WTC11 (cell line): ENCODE results near the gene MYMX. TPM values are rescaled to one million over a fixed set of nuclear protein-coding genes. Genes with fewer than 3 reads are reported as not detected.

Source experiments
- ATAC-seq: fragments of 200-7000 bp; cut with Tn5 transposase; 2 replicates; pipeline ENCODE4 v1.10.0; 2021; ENCODE audit warnings: mild to moderate bottlenecking, moderate library complexity
- CTCF ChIA-PET: fragments of 300-600 bp; sonication (Branson Sonifier 250); formaldehyde crosslinking; loops from one replicate; lab custom pipeline; 2021; ENCODE audit warnings: antibody characterized with exemption; lab: Charles Lee
- POLR2A ChIA-PET: fragments of 350-600 bp; sonication (Branson Sonifier 250); formaldehyde crosslinking; loops from one replicate; lab custom pipeline; 2021; ENCODE audit warnings: antibody characterized with exemption; lab: Charles Lee
- DNase-seq: peaks from one replicate; pipeline ENCODE4 v3.0.0; 2021; ENCODE audit warnings: low spot score
- H3K27ac Mint-ChIP-seq: 2 replicates; pipeline ENCODE4 v1.8.0; 2021; ENCODE audit warnings: mixed read lengths
- H3K27me3 Mint-ChIP-seq: 2 replicates; pipeline ENCODE4 v1.8.0; 2021; ENCODE audit warnings: low read depth, mild to moderate bottlenecking, moderate library complexity, mixed read lengths
- H3K36me3 Mint-ChIP-seq: 2 replicates; pipeline ENCODE4 v1.8.0; 2021; ENCODE audit warnings: mixed read lengths
- H3K4me1 Mint-ChIP-seq: 2 replicates; pipeline ENCODE4 v1.8.0; 2022; ENCODE audit warnings: mixed read lengths
- H3K4me3 Mint-ChIP-seq: 2 replicates; pipeline ENCODE4 v1.8.0; 2021; ENCODE audit warnings: mild to moderate bottlenecking, moderate library complexity, mixed read lengths
- H3K9me3 Mint-ChIP-seq: 2 replicates; pipeline ENCODE4 v1.8.0; 2021; ENCODE audit warnings: mixed read lengths
- CREB1 ChIP-seq: sonication (generic); formaldehyde crosslinking; IDR thresholded peaks from 2 replicates; pipeline ENCODE4 v1.8.0; 2023; ENCODE audit warnings: mild to moderate bottlenecking, missing genetic modification reagents
- ETV6 ChIP-seq: sonication (generic); formaldehyde crosslinking; IDR thresholded peaks from 2 replicates; pipeline ENCODE4 v1.8.1; 2022; ENCODE audit warnings: mild to moderate bottlenecking, missing genetic modification reagents
- GRHL2 ChIP-seq: fragments of 250-450 bp; sonication (Bioruptor Pico); IDR thresholded peaks from 2 replicates; pipeline ENCODE4 v1.8.0; 2022; ENCODE audit warnings: mild to moderate bottlenecking, moderate library complexity; ENCODE audit not compliant: insufficient replicate concordance, severe bottlenecking
- JUN ChIP-seq: sonication (generic); formaldehyde crosslinking; IDR thresholded peaks from 2 replicates; pipeline ENCODE4 v1.8.0; 2023; ENCODE audit warnings: mild to moderate bottlenecking, missing genetic modification reagents
- MYBL2 ChIP-seq: sonication (generic); formaldehyde crosslinking; IDR thresholded peaks from 2 replicates; pipeline ENCODE4 v1.8.1; 2023; ENCODE audit warnings: mild to moderate bottlenecking, moderate library complexity, missing genetic modification reagents
- NFE2L1 ChIP-seq: sonication (generic); formaldehyde crosslinking; IDR thresholded peaks from 2 replicates; pipeline ENCODE4 v1.8.1; 2023; ENCODE audit warnings: missing genetic modification reagents
- NFYB ChIP-seq: sonication (generic); formaldehyde crosslinking; conservative IDR thresholded peaks from 2 replicates; pipeline ENCODE4 v1.8.0; 2022; ENCODE audit warnings: low read depth, missing genetic modification reagents
- NR1H2 ChIP-seq: sonication (generic); formaldehyde crosslinking; IDR thresholded peaks from 2 replicates; pipeline ENCODE4 v1.9.0; 2021; ENCODE audit warnings: mild to moderate bottlenecking, moderate library complexity, missing genetic modification reagents
- NR3C1 ChIP-seq: sonication (generic); formaldehyde crosslinking; conservative IDR thresholded peaks from 2 replicates; pipeline ENCODE4 v1.8.1; 2023; ENCODE audit warnings: low read depth, mild to moderate bottlenecking, missing genetic modification reagents
- SOX15 ChIP-seq: fragments of 250-450 bp; sonication (Bioruptor Pico); IDR thresholded peaks from 2 replicates; pipeline ENCODE4 v1.9.0; 2021; ENCODE audit warnings: mild to moderate bottlenecking
- SP1 ChIP-seq: sonication (generic); formaldehyde crosslinking; conservative IDR thresholded peaks from 2 replicates; pipeline ENCODE4 v1.8.1; 2022; ENCODE audit warnings: missing genetic modification reagents
- TEAD1 ChIP-seq: sonication (generic); formaldehyde crosslinking; IDR thresholded peaks from 2 replicates; pipeline ENCODE4 v1.8.0; 2022; ENCODE audit warnings: mild to moderate bottlenecking, missing genetic modification reagents
- ZNF219 ChIP-seq: sonication (generic); formaldehyde crosslinking; IDR thresholded peaks from 2 replicates; pipeline ENCODE4 v1.8.0; 2023; ENCODE audit warnings: missing genetic modification reagents, mild to moderate bottlenecking, borderline replicate concordance
- ZNF232 ChIP-seq: sonication (generic); formaldehyde crosslinking; IDR thresholded peaks from 2 replicates; pipeline ENCODE4 v1.8.0; 2022; ENCODE audit warnings: mild to moderate bottlenecking, missing genetic modification reagents
- ZNF317 ChIP-seq: sonication (generic); formaldehyde crosslinking; IDR thresholded peaks from 2 replicates; pipeline ENCODE4 v1.8.1; 2023; ENCODE audit warnings: low read depth, mild to moderate bottlenecking, moderate library complexity, missing genetic modification reagents, borderline replicate concordance
- ZNF396 ChIP-seq: fragments of 250-450 bp; sonication (Bioruptor Pico); IDR thresholded peaks from 2 replicates; pipeline ENCODE4 v1.8.0; 2021; ENCODE audit warnings: mild to moderate bottlenecking, moderate library complexity, borderline replicate concordance
- total RNA-seq: library from RNA; stranded (reverse); gene quantifications from 3 replicates; pipeline ENCODE4 v1.2.3, GENCODE V29; 2021
- TF ChIP-seq, protein P1 (sequence below): fragments of 250-450 bp; sonication (Bioruptor Pico); IDR thresholded peaks from 2 replicates; pipeline ENCODE4 v1.9.0; 2021; ENCODE audit warnings: mild to moderate bottlenecking
- TF ChIP-seq, protein P2 (sequence below): sonication (generic); formaldehyde crosslinking; IDR thresholded peaks from 2 replicates; pipeline ENCODE4 v1.8.0; 2023; ENCODE audit warnings: mild to moderate bottlenecking, missing genetic modification reagents
- TF ChIP-seq, protein P3 (sequence below): sonication (generic); formaldehyde crosslinking; IDR thresholded peaks from 2 replicates; pipeline ENCODE4 v1.8.0; 2022; ENCODE audit warnings: missing genetic modification reagents
- TF ChIP-seq, protein P4 (sequence below): sonication (generic); formaldehyde crosslinking; IDR thresholded peaks from 2 replicates; pipeline ENCODE4 v1.8.1; 2022; ENCODE audit warnings: missing genetic modification reagents, borderline replicate concordance
- TF ChIP-seq, protein P5 (sequence below): sonication (generic); formaldehyde crosslinking; IDR thresholded peaks from 2 replicates; pipeline ENCODE4 v1.8.1; 2023; ENCODE audit warnings: mild to moderate bottlenecking, missing genetic modification reagents
- TF ChIP-seq, protein P6 (sequence below): sonication (generic); formaldehyde crosslinking; IDR thresholded peaks from 2 replicates; pipeline ENCODE4 v1.8.0; 2022; ENCODE audit warnings: mild to moderate bottlenecking, missing genetic modification reagents
- TF ChIP-seq, protein P7 (sequence below): fragments of 250-450 bp; sonication (Bioruptor Pico); IDR thresholded peaks from 2 replicates; pipeline ENCODE4 v1.9.0; 2021; ENCODE audit warnings: moderate library complexity, mild to moderate bottlenecking, inconsistent platforms, borderline replicate concordance

Gene MYMX
- total RNA-seq, 1 experiment from 2014 or later, result 3.9 TPM

DNA sequence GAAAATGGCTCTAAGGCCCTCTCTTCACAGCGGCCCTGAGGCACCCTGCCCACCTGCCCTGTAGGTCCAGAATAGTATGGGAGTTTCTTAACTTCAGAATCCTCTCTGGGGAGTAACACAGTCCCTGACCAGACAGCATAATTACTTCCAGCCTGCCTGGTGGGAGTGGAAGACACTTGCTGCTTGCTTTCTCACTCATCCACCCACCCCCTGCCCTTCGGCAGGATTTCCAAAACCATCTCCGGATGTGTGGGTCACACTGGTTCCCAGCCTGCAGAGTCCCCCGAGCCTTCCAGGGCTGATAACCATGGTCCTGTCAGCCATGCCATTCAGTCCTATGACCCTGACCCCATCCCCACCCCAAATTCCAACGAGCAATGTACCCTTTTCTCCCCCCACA is 12.1 kb downstream of the MYMX start (continued):
- TF ChIP-seq, protein P1, sequence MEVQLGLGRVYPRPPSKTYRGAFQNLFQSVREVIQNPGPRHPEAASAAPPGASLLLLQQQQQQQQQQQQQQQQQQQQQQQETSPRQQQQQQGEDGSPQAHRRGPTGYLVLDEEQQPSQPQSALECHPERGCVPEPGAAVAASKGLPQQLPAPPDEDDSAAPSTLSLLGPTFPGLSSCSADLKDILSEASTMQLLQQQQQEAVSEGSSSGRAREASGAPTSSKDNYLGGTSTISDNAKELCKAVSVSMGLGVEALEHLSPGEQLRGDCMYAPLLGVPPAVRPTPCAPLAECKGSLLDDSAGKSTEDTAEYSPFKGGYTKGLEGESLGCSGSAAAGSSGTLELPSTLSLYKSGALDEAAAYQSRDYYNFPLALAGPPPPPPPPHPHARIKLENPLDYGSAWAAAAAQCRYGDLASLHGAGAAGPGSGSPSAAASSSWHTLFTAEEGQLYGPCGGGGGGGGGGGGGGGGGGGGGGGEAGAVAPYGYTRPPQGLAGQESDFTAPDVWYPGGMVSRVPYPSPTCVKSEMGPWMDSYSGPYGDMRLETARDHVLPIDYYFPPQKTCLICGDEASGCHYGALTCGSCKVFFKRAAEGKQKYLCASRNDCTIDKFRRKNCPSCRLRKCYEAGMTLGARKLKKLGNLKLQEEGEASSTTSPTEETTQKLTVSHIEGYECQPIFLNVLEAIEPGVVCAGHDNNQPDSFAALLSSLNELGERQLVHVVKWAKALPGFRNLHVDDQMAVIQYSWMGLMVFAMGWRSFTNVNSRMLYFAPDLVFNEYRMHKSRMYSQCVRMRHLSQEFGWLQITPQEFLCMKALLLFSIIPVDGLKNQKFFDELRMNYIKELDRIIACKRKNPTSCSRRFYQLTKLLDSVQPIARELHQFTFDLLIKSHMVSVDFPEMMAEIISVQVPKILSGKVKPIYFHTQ (CRISPR knock-in tag), result no peak
- TF ChIP-seq SP1 (CRISPR knock-in tag), result no peak
- no peak for TF ChIP-seq TEAD1
- no peak for TF ChIP-seq NR3C1
- TF ChIP-seq SOX15 (CRISPR knock-in tag), result no peak

DNA sequence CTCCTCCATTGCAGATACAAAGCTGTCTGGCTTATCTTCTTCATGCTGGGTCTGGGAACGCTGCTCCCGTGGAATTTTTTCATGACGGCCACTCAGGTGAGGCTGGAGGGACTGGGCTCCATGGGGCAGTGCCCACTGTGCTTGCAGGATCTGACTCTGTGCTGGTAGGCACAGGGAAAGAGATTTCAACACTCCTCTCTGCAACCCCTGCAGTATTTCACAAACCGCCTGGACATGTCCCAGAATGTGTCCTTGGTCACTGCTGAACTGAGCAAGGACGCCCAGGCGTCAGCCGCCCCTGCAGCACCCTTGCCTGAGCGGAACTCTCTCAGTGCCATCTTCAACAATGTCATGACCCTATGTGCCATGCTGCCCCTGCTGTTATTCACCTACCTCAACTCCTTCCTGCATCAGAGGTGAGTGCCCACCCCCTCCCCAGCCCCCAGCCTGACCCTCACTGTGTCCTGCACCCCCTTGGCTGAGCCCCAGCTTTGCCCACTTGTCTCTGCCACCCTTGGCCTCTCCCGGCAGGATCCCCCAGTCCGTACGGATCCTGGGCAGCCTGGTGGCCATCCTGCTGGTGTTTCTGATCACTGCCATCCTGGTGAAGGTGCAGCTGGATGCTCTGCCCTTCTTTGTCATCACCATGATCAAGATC is 12.8 kb downstream of the MYMX start:
- Mint-ChIP-seq H3K27me3 (no peaks in the 10 kb centered on the region), H3K27ac (peak overlapping the region; percentile 72), H3K9me3 (no peaks in the 10 kb centered on the region), H3K36me3 (peaks cover 51% of the 10 kb centered on the region), H3K4me3 (no peak overlapping the region), H3K4me1 (peaks cover 42% of the 10 kb centered on the region)
- ChIA-PET POLR2A (no interaction called here), CTCF (interaction anchor here (1.2 kb wide), 1 partner anchor 17 kb away, joined by 3 read pairs; the partner anchor contains the start of gene HSP90AB1)
- ATAC-seq, result no peak
- DNase-seq, result no peak
- TF ChIP-seq ETV6 (CRISPR knock-in tag) (no peak), ZNF232 (CRISPR knock-in tag) (no peak), NR1H2 (no peak), JUN (no peak), NFYB (no peak), NFE2L1 (CRISPR knock-in tag) (no peak), TEAD1 (no peak), ZNF219 (CRISPR knock-in tag) (no peak), MYBL2 (no peak), ZNF396 (no peak), ZNF317 (no peak), CREB1 (no peak), GRHL2 (CRISPR knock-in tag) (no peak)
- TF ChIP-seq, protein P2, sequence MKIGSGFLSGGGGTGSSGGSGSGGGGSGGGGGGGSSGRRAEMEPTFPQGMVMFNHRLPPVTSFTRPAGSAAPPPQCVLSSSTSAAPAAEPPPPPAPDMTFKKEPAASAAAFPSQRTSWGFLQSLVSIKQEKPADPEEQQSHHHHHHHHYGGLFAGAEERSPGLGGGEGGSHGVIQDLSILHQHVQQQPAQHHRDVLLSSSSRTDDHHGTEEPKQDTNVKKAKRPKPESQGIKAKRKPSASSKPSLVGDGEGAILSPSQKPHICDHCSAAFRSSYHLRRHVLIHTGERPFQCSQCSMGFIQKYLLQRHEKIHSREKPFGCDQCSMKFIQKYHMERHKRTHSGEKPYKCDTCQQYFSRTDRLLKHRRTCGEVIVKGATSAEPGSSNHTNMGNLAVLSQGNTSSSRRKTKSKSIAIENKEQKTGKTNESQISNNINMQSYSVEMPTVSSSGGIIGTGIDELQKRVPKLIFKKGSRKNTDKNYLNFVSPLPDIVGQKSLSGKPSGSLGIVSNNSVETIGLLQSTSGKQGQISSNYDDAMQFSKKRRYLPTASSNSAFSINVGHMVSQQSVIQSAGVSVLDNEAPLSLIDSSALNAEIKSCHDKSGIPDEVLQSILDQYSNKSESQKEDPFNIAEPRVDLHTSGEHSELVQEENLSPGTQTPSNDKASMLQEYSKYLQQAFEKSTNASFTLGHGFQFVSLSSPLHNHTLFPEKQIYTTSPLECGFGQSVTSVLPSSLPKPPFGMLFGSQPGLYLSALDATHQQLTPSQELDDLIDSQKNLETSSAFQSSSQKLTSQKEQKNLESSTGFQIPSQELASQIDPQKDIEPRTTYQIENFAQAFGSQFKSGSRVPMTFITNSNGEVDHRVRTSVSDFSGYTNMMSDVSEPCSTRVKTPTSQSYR, result no peak
- TF ChIP-seq, protein P3, sequence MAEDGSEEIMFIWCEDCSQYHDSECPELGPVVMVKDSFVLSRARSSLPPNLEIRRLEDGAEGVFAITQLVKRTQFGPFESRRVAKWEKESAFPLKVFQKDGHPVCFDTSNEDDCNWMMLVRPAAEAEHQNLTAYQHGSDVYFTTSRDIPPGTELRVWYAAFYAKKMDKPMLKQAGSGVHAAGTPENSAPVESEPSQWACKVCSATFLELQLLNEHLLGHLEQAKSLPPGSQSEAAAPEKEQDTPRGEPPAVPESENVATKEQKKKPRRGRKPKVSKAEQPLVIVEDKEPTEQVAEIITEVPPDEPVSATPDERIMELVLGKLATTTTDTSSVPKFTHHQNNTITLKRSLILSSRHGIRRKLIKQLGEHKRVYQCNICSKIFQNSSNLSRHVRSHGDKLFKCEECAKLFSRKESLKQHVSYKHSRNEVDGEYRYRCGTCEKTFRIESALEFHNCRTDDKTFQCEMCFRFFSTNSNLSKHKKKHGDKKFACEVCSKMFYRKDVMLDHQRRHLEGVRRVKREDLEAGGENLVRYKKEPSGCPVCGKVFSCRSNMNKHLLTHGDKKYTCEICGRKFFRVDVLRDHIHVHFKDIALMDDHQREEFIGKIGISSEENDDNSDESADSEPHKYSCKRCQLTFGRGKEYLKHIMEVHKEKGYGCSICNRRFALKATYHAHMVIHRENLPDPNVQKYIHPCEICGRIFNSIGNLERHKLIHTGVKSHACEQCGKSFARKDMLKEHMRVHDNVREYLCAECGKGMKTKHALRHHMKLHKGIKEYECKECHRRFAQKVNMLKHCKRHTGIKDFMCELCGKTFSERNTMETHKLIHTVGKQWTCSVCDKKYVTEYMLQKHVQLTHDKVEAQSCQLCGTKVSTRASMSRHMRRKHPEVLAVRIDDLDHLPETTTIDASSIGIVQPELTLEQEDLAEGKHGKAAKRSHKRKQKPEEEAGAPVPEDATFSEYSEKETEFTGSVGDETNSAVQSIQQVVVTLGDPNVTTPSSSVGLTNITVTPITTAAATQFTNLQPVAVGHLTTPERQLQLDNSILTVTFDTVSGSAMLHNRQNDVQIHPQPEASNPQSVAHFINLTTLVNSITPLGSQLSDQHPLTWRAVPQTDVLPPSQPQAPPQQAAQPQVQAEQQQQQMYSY (CRISPR knock-in tag), result no peak
- TF ChIP-seq, protein P4, sequence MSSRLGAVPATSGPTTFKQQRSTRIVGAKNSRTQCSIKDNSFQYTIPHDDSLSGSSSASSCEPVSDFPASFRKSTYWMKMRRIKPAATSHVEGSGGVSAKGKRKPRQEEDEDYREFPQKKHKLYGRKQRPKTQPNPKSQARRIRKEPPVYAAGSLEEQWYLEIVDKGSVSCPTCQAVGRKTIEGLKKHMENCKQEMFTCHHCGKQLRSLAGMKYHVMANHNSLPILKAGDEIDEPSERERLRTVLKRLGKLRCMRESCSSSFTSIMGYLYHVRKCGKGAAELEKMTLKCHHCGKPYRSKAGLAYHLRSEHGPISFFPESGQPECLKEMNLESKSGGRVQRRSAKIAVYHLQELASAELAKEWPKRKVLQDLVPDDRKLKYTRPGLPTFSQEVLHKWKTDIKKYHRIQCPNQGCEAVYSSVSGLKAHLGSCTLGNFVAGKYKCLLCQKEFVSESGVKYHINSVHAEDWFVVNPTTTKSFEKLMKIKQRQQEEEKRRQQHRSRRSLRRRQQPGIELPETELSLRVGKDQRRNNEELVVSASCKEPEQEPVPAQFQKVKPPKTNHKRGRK, result no peak
- TF ChIP-seq, protein P5, sequence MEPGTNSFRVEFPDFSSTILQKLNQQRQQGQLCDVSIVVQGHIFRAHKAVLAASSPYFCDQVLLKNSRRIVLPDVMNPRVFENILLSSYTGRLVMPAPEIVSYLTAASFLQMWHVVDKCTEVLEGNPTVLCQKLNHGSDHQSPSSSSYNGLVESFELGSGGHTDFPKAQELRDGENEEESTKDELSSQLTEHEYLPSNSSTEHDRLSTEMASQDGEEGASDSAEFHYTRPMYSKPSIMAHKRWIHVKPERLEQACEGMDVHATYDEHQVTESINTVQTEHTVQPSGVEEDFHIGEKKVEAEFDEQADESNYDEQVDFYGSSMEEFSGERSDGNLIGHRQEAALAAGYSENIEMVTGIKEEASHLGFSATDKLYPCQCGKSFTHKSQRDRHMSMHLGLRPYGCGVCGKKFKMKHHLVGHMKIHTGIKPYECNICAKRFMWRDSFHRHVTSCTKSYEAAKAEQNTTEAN (CRISPR knock-in tag), result no peak
- TF ChIP-seq, protein P6, sequence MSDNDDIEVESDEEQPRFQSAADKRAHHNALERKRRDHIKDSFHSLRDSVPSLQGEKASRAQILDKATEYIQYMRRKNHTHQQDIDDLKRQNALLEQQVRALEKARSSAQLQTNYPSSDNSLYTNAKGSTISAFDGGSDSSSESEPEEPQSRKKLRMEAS (CRISPR knock-in tag), result no peak
- TF ChIP-seq, protein P7, sequence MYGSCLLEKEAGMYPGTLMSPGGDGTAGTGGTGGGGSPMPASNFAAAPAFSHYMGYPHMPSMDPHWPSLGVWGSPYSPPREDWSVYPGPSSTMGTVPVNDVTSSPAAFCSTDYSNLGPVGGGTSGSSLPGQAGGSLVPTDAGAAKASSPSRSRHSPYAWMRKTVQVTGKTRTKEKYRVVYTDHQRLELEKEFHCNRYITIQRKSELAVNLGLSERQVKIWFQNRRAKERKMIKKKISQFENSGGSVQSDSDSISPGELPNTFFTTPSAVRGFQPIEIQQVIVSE (CRISPR knock-in tag), result no peak
